Midbrain (tissue), 1 donor: ENCODE data around the gene HSD17B12.

Source experiments
- DNase-seq: peaks from one replicate; lab custom pipeline; 2025; lab: John Stamatoyannopoulos, UW

Gene HSD17B12

DNA sequence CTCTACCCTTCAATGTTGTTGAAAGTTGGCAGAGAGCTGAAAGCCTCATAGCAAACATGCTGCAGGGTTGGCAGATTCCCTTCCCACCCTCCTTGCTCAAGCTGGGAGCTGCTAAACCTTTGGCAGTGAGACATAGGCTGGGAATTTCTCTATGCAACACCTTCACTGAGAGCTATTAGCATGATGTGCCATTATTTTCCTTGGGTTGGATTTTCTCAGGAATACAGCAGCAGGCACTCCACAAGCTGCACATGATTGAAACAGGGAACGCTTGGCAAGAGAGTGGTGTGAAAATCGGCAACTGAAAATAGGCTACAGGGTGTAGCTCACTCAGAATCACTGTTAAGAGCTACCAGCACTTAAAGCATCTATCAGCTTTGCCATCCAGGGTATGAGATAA lies 190.5 kb downstream of the HSD17B12 start:
- DNase-seq = no peak

DNA sequence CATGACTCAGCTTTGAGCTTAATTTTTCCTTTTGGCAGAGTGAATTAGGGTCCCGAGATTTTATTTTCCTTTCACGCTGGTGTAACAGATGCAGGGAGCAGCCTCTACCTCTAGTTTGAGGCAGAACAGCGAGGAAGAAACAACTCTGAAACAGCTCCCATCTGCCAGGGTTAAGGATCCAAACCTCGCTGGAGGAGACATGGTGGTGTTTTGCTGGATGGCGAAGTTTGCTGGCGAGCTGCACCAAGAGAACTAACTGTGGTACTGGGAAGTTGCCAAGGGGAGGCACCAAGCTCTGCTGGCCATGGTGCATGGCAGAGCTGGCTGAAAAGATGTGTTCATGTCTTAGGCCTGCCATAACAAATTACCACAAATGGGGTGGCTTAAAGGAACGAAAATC lies 192.5 kb downstream of the HSD17B12 start:
- DNase-seq = no peak

DNA sequence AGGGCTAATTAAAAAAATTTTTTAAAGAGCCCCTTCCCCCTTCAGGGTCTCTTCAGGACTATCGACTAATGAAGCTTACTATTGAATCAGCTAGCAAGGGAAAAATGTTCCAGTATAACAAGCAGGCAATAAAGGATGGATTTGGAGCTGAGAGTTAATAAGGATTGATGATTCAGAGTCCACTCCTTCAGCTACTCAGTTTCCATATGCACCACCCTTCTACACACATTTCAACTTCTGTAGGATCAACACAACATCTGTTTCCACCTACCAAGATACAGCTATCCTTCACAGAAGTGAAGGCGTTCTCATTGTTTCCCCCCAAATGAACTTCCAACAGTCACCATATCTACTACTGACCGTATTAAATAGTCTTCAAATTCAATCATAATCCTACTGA lies 193.5 kb downstream of the HSD17B12 start:
- DNase-seq = no peak

DNA sequence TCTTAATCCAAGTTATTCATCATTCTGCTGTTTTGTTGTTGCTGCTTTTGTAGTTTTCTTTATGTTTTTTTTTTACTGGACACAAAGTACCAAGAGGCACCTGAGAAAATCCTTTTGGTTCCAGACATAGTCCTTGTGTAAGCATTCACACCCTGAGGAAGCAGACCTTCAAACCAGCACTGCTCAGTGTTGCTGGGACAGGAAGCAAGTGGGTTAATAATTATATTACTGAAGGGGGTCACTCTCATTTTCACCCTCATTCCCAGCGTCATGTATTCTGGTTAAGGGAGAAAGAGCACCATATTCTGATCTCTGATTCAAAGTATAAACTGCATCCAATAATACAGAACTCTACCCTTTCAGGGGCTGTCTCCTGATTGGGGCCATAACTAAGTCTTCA lies 194.2 kb downstream of the HSD17B12 start:
- DNase-seq = no peak

- no peak for DNase-seq
Observed at GRCh38 chr11:43879789-43880639, 199.5 kb downstream of the HSD17B12 start.

DNA sequence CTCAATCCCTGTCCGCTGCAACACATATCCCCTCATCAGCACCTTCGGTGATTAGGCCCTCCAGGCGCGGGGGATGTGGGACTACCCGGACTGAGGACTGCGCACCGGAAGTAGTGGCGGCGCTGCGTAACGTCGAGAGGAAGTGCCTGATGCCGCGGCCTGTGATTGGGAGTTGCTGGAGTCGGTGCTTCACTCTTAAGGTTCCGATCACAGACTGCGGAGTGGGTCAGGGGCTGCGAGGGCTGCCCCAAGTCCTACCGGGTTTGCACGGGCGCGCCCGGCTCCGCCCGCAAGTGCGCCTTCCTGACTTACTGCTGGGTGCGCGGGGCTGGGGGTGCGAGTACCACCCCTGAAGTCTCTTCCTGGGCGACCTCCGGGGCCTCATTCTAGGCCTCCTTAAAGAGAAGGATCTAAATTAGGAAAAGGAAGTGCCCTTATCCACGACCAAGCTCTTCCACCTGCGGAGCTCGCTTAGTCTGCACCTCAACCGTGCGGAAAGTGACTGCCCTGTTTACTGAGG lies 200.2 kb downstream of the HSD17B12 start, which contains the start of gene ALKBH3:
Gene ALKBH3 (plus strand): TSS at position 192 of the 520 bp plus-strand sequence. CDS start 1,822 bp downstream, outside the sequence.
- DNase-seq = peak; percentile 95

GRCh38 chr11:43892851-43893250 lies 212.3 kb downstream of the HSD17B12 start:
- DNase-seq = no peak

GRCh38 chr11:43894546-43894945 lies 214.0 kb downstream of the HSD17B12 start:
- no peak for DNase-seq

GRCh38 chr11:43895601-43896000 lies 215.1 kb downstream of the HSD17B12 start:
- DNase-seq = peak; percentile 25

- no peak for DNase-seq
Observed at GRCh38 chr11:43898574-43898973, 218.0 kb downstream of the HSD17B12 start.

- DNase-seq = no peak
Observed at GRCh38 chr11:43899094-43899493, 218.6 kb downstream of the HSD17B12 start.

DNA sequence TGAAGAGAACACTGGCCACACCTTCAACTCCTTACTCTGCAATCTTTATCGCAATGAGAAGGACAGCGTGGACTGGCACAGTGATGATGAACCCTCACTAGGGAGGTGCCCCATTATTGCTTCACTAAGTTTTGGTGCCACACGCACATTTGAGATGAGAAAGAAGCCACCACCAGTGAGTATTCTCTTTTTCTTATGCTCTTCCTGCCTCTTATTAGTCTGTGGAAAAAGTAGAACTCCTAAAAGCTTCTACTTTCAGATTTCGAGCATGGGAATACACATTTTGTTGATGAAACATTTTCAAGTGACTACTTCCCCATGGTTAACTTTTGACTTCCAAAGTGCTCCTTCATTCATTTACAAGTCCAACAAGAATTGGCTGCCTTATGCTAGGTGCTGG lies 221.0 kb downstream of the HSD17B12 start:
- no peak for DNase-seq

DNA sequence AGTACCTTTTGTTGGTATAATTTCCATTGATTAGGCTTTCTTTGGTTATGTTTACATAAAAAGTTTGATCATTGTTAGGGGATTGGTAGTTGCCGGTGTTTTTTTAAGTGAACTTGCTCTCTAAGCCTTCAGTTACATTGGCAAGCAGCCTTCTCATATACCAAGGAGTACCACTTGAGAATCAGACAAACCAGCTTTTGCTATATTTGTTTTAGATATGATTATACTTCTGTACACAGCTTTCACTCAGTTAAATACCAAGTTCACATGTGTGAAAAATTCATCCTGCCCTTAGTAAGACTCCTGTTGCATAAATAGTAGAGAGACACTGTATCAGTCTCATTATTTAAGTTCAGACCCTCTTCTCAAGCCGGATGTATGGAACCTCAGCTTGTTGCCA lies 222.5 kb downstream of the HSD17B12 start:
- DNase-seq = no peak

GRCh38 chr11:43903969-43904368 lies 223.4 kb downstream of the HSD17B12 start:
- DNase-seq = no peak

DNA sequence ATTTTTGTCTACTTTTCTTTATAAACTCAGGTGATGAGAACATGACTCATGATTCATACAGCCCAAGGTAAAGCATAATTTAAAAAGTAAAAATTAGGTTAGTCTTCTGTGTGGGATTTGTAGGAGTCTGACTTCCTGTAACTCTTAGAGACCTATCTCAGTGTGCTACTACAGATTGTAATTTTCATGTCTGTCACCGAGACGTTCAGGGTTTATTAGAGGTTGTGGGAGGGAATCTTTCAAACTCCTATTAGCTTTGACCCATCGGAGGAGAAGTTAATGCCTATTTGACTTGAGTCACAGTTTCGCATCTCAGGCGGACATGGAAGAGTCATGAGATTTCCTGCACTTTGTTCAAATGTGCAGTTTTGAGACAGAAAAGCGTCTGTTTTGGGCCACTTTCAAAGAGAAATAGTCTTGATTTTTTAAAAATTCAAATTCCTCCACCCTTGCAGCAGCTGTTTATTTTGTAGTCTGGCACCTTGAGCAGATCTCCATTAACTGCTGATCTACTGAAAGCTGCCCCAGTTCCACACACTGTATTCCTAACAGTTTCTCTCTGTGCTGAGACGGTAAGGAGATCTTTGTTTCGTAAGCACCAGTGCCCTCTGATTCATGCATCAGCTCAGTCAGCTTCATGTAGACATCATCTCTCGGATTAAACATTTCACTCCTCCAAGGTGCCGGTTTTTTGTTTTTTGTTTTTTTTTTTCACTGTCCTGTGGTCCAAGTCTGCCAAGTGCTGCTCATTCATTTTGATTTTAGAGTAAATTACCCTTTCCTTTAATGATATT lies 224.4 kb downstream of the HSD17B12 start:
- DNase-seq = peak; percentile 26

DNA sequence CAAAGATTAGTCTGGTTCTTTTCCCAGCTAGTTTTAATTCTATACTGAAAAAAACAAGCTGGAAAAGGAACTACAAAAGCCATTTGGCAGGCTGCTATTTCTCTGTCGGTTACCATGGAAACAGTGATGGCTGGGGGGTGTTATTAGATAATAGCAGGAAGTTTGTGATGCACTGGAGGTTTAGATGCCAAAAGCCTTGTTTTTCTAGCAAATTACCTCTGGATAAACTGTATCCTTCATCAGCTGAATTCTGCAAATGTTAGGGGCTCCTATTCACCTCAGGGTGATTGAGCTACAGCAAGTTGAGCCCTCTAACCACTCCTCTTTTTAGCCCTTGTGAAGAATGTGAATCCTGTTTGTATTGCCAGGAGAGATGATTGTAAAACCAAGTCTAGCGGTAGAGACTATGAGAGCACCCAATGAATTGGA lies 225.3 kb downstream of the HSD17B12 start:
- peak; percentile 45 for DNase-seq
